Measurements from ENCODE around the gene POC1B.

DNA sequence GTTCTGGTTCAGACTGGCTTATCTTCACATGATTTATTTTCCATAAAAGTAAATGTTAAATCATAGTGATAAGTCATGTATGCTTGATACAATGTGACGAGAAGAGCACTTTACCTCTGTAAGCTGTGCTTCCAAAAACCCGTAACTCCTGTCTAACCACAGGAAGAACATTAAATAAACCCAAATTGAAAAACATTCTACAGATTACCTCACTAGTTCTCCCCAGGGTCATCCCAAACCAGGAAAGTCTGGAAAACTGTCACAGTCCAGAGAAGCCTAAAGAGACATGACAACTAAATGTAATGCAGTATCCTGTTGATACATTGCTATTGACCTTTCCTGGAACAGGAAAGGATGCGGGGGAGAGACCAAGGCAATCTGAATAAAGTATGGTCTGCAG is 141.0 kb downstream of the POC1B start:
- no peak for TF ChIP-seq EZH2phosphoT487 (IDR thresholded peaks at IDR 0.05; ENCODE audit: insufficient read depth, low read depth)
- TF ChIP-seq EZH2 (IDR thresholded peaks at IDR 0.05; ENCODE audit: insufficient read depth, poor library complexity, severe bottlenecking) = no peak

Measured in GM23248 (cell line).